Upper lobe of right lung (tissue), 1 donor: ENCODE measurements around the gene MED25. TPM values are rescaled to one million over a fixed set of nuclear protein-coding genes. Genes with fewer than 3 reads are reported as not detected.
A peak's percentile ranks its signal among the peaks of the same experiment; 100 is the strongest.

Experiments
- ATAC-seq: fragments of 200-7000 bp; cut with Tn5 transposase; one replicate; pipeline ENCODE4 v1.9.1; 2020; ENCODE audit warnings: mild to moderate bottlenecking, moderate library complexity
- DNase-seq: peaks from one replicate; pipeline ENCODE4 v3.0.0-alpha.2; 2020
- H3K27ac ChIP-seq: fragments of 200-600 bp; one replicate; pipeline ENCODE4 v1.8.0; 2022
- H3K27me3 ChIP-seq: fragments of 200-600 bp; one replicate; pipeline ENCODE4 v1.8.0; 2022; ENCODE audit warnings: mild to moderate bottlenecking
- H3K36me3 ChIP-seq: fragments of 200-600 bp; one replicate; pipeline ENCODE4 v1.8.0; 2022
- H3K4me1 ChIP-seq: fragments of 200-600 bp; one replicate; pipeline ENCODE4 v1.8.0; 2022
- H3K4me3 ChIP-seq: fragments of 200-600 bp; one replicate; pipeline ENCODE4 v1.8.0; 2022; ENCODE audit warnings: mild to moderate bottlenecking
- H3K9me3 ChIP-seq: fragments of 200-600 bp; one replicate; pipeline ENCODE4 v1.8.0; 2022
- intact Hi-C: fragments of 100-400 bp; cut with DNase I; formaldehyde crosslinking; loops from one replicate; pipeline ENCODE4 v1.11.0; 2022
- total RNA-seq: library from RNA; stranded (reverse); fragmentation: NEBNext Ultra II Directional; extraction: Animal tissue kit (Norgen Biotek cat#: 25700); gene quantifications from one replicate; pipeline ENCODE4 v1.2.1, GENCODE V29; 2021
- TF ChIP-seq, protein P1 (sequence below): fragments of 200-600 bp; IDR thresholded peaks from one replicate; pipeline ENCODE4 v1.8.0; 2022; ENCODE audit warnings: antibody characterized with exemption
- donor health status: DM: no; HTN: yes; CAD: no; lungs with severe emphysema.

Gene MED25
- total RNA-seq, 1 donor from 2014 or later, result 45.9 TPM

DNA sequence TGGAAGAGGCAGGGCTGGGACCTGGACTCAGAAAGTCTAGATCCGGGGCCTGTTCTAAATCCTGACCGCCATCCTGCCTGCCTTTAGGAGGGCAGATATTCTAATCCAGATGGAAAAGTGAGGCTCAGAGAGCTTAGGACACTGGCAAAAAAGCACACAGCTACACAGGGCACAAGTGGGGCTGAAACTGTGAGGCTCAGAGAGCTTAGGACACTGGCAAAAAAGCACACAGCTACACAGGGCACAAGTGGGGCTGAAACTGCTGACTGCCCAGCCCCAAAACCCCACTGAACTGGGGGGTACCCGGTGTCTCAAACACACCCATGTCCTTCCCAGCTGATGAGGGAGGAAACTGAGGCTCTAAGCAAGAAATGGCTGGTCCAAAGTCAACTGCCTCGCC lies 57.1 kb downstream of the MED25 start:
- Histone ChIP-seq H3K9me3 (no peaks in the 10 kb centered on the region), H3K36me3 (peaks cover 15% of the 10 kb centered on the region), H3K27ac (peak overlapping the region; percentile 100), H3K27me3 (no peaks in the 10 kb centered on the region), H3K4me1 (peaks cover 29% of the 10 kb centered on the region), H3K4me3 (peak overlapping the region; percentile 82)
- no peak for DNase-seq
- no peak for ATAC-seq
- TF ChIP-seq, protein P1, sequence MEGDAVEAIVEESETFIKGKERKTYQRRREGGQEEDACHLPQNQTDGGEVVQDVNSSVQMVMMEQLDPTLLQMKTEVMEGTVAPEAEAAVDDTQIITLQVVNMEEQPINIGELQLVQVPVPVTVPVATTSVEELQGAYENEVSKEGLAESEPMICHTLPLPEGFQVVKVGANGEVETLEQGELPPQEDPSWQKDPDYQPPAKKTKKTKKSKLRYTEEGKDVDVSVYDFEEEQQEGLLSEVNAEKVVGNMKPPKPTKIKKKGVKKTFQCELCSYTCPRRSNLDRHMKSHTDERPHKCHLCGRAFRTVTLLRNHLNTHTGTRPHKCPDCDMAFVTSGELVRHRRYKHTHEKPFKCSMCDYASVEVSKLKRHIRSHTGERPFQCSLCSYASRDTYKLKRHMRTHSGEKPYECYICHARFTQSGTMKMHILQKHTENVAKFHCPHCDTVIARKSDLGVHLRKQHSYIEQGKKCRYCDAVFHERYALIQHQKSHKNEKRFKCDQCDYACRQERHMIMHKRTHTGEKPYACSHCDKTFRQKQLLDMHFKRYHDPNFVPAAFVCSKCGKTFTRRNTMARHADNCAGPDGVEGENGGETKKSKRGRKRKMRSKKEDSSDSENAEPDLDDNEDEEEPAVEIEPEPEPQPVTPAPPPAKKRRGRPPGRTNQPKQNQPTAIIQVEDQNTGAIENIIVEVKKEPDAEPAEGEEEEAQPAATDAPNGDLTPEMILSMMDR, result no peak
- intact Hi-C loops, result no loop called here

DNA sequence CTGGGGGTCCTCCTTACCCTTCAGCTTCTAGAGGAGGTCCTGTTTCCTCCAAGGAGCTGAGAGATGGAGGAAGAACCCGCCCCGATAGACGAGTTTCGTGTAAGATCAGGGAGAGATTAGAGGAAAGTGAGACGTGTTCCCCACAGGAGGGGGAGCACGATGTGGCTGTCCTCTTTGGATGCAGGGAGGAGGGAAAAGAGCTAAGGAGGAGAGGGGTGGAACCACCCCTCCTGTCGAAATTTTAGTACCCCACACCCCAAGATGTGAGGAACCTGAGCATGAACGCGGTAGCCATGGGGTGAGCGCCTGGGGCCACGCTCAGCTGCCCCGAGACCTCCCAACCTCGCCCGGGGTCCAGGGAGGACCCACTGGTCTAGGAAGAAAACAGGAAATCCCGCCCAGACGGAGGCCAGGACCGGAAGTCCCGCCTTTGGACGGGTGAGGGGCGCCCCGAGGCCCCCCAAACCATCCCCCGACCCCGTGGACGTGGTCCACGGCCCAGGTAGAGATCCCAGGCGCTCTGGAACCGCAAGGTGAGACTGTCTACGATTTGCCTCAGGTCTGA lies 57.9 kb downstream of the MED25 start:
- H3K36me3 ChIP-seq, result peaks cover 23% of the 10 kb centered on the region
- H3K4me3 ChIP-seq, result peak overlapping the region; percentile 82
- intact Hi-C loops, result no loop called here
- H3K27ac ChIP-seq, result peak overlapping the region; percentile 100
- peak; percentile 2 for ATAC-seq
- TF ChIP-seq, protein P1, result no peak
- peak; percentile 86 for DNase-seq
- no peaks in the 10 kb centered on the region for H3K27me3 ChIP-seq
- peaks cover 22% of the 10 kb centered on the region for H3K4me1 ChIP-seq
- no peaks in the 10 kb centered on the region for H3K9me3 ChIP-seq

DNA sequence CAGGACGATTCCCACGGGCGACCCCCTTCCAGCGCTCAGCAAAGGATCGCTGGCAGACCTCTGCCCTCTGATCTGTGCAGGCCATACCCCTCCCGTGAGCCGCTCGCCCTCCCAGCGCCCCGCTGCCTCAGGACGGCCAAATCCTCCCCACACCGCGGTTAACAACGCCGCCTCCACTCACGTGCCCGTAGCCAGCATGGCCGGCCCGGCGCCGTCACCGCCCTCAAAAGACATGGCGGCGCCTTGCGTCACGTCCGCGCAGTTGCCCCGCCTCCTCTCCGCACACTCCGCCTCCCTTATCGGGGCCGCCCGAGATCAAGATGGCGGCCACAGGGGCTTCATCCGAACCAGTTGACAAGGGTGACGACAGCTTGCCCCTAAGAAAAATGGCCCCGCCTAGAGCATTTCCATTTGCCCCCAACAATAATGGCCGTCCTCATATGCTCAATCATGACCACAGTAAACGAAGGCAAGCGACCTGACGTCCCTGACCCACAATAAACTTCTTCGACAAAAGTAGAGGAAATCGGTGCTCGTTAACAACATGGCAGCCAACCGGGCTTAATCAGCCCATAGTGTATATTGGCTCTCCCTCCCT lies 58.4 kb downstream of the MED25 start:
- TF ChIP-seq, protein P1, result no peak
- intact Hi-C loops, result no loop called here
- ATAC-seq, result peak; percentile 81
- H3K9me3 ChIP-seq, result no peaks in the 10 kb centered on the region
- H3K4me1 ChIP-seq, result peaks cover 22% of the 10 kb centered on the region
- peak overlapping the region; percentile 82 for H3K4me3 ChIP-seq
- no peaks in the 10 kb centered on the region for H3K27me3 ChIP-seq
- H3K27ac ChIP-seq, result peak overlapping the region; percentile 100
- peaks cover 29% of the 10 kb centered on the region for H3K36me3 ChIP-seq
- DNase-seq, result peak; percentile 99

DNA sequence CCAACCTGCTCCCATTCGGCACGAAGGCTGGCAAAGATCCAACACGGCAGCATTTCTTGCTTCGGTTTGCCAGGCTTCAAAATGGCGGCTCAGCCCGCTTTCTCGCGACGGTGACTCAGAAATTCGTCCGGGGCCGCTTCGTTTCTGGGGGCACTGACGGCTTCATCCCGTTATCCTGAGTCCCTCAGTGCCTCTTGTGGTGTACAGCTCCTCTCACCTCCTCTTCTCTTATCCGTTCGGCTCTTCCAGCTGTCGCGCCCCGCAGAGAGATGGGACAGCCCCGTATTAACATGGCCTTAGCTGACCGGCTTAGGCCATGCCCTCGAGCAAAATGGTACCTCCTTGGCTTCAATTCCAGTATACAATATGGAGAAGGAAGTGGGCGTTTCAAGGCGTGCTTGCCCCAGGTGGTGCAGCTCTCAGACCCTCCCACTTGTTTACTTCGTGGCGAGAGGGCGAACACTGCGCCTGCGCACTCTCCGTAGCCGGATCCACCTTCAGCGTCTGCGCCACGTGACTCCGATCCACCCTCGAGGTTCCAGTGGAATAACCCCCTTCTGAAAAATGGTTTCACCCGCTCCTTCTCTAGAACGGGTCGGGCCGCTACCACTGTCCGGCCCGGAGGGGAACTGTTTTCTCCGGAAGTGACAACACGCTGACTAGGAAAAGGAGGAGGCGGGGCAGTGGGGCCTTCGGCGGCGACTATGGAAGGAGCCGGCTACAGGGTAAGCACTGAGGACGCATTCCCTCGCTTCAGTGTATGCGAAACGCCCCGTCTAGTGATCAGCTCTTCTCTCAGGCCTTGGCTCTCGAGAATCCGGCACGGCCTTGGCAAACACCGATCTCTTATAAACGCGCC lies 59.2 kb downstream of the MED25 start, which contains the start of the genes AKT1S1 and TBC1D17:
AKT1S1 (minus strand) TSS at position 336 of the 859 bp plus-strand sequence. CDS start 4,060 bp downstream, outside the sequence.
TBC1D17 (plus strand) TSS at position 683 of the 859 bp plus-strand sequence; CDS start at position 705, 22 bp downstream.
- H3K4me1 ChIP-seq, result peaks cover 22% of the 10 kb centered on the region
- TF ChIP-seq, protein P1, result no peak
- intact Hi-C loops, result no loop called here
- peak; percentile 83 for ATAC-seq
- peak within 1 kb of the TSS; percentile 100 for H3K27ac ChIP-seq
- peaks cover 36% of the 10 kb centered on the region for H3K36me3 ChIP-seq
- H3K27me3 ChIP-seq, result no peaks in the 10 kb centered on the region
- H3K9me3 ChIP-seq, result no peaks in the 10 kb centered on the region
- peak; percentile 99 for DNase-seq
- peak within 1 kb of the TSS; percentile 82 for H3K4me3 ChIP-seq

DNA sequence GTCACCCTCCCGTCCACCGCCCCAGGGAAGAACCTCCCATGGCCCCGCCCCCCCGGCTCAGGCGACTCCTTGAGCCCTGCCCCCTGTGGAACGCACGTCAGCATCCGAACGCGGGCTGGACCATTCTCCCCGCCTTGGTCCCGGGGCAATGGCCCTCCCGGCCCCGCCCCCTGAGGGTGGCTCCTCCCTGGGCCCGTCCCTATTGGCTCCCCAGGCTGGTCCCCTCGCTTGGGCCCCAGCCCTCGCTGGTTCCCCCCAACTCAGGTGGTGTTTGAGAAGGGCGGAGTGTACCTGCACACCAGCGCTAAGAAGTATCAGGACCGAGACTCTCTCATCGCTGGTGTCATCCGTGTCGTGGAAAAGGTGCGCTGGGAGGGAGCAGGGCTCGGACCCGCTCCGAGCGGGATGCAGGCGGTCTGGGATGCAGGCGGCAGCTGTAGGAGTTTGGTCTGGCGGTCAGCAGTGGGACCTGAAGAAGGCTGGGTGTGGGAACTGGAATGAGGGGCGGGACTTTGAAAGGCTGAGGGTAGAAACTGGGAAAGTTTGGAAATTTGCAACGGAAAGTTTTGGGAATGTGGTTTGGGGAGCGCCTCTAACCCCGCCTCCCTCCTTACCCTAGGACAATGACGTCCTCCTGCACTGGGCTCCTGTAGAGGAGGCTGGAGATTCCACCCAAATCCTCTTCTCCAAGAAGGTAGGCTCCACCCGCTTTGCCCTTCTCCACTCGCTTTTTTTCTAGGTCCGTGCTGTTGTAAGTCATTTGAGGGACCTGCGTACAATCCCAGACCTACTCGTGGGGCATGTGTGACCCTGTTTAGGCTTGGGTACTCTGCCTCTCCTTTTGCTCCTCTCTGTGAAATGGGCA lies 60.0 kb downstream of the MED25 start:
- Histone ChIP-seq H3K36me3 (peaks cover 45% of the 10 kb centered on the region), H3K9me3 (no peaks in the 10 kb centered on the region), H3K4me3 (peak overlapping the region; percentile 82), H3K4me1 (peaks cover 22% of the 10 kb centered on the region), H3K27me3 (no peaks in the 10 kb centered on the region), H3K27ac (peak overlapping the region; percentile 100)
- ATAC-seq (peak; percentile 83), DNase-seq (peak; percentile 100)
- TF ChIP-seq, protein P1, result no peak
- intact Hi-C loops, result no loop called here
